Measurements from ENCODE around the gene MAP3K3. TPM values are rescaled to one million over a fixed set of nuclear protein-coding genes. Genes with fewer than 3 reads are reported as not detected.

Gene MAP3K3
- total and polyA plus RNA-seq, 2 donors (not counting 1 experiment from before 2014, with no cell fraction given) = 49.1 to 74.7 TPM

DNA sequence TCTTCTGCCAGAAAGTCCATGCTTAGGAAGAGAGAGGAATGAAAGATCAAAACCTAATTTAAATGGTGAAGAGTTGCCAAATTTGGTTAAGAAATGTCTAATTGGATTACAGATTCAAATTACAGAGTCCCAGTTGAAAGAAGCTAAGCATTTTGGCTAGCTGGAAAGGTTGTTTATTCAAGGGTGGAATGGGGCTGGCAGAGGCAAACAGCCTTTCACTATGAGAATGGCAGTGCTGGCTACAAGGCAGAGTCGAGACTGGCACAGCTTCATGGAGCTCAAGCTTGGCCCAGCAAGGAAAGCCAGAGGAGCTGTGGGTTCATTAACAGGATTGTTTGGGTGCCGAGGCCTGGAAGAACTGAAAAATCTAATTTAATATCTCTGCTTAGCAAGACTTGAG is 13.6 kb downstream of the MAP3K3 start:
- ChIA-PET POLR2A (no interaction called here), CTCF (interaction anchor here (1.0 to 2.2 kb wide), 3 partner anchors 10 to 74 kb away, joined by 3 to 6 read pairs (median 3); partner anchors contain the start of gene MAP3K3)
- Histone ChIP-seq H2AFZ (ENCODE audit: insufficient read depth, low read depth, low read length, poor library complexity, severe bottlenecking) (no peak overlapping the region), H4K20me1 (ENCODE audit: control insufficient read depth, insufficient read depth, low read length, poor library complexity, severe bottlenecking) (peaks cover 22% of the 10 kb centered on the region), H3K27ac (ENCODE audit: low read length in 2 of 2) (no peak overlapping the region), H3K4me3 (ENCODE audit: control extremely low read depth in 1 of 5, extremely low read depth in 1 of 5, insufficient read depth in 1 of 5, low read depth in 2 of 5, low read length in 4 of 5) (no peak overlapping the region), H3K9me3 (ENCODE audit: control extremely low read depth in 1 of 3, control insufficient read depth in 2 of 3, insufficient read depth in 1 of 3, low read length in 2 of 3) (no peaks in the 10 kb centered on the region), H3K4me2 (replicated peaks; ENCODE audit: low read depth, low read length, poor library complexity, severe bottlenecking) (no peak overlapping the region), H3K4me1 (ENCODE audit: control insufficient read depth in 2 of 2, insufficient read depth in 2 of 2, low read length in 2 of 2) (no peaks in the 10 kb centered on the region), H3K36me3 (replicated peaks in 1 of 2; ENCODE audit: control extremely low read depth in 1 of 2, control insufficient read depth in 1 of 2, extremely low read depth in 1 of 2, insufficient read depth in 2 of 2, low read length in 1 of 2) (peaks cover 3 to 60% of the 10 kb centered on the region in 2 experiments), H3K9ac (ENCODE audit: low read length) (no peak overlapping the region), H3K79me2 (ENCODE audit: control insufficient read depth, insufficient read depth, low read length) (peaks cover 28% of the 10 kb centered on the region), H3K27me3 (replicated peaks in 1 of 4; ENCODE audit: control extremely low read depth in 1 of 4, control insufficient read depth in 3 of 4, insufficient read depth in 4 of 4, low read length in 3 of 4) (no peaks in the 10 kb centered on the region)
- Mint-ChIP-seq H3K4me1 (peaks cover 19% of the 10 kb centered on the region), H3K9me3 (ENCODE audit: insufficient read depth) (no peaks in the 10 kb centered on the region), H3K27me3 (no peaks in the 10 kb centered on the region), H3K27ac (no peak overlapping the region), H3K4me3 (no peak overlapping the region)
- no peak for DNase-seq
- intact Hi-C loops (cut with micrococcal nuclease) = no loop called here
- 100% methylated on average over 1 of the region's 2 CpGs for WGBS (ENCODE audit: insufficient coverage)
- TF ChIP-seq, protein P1, sequence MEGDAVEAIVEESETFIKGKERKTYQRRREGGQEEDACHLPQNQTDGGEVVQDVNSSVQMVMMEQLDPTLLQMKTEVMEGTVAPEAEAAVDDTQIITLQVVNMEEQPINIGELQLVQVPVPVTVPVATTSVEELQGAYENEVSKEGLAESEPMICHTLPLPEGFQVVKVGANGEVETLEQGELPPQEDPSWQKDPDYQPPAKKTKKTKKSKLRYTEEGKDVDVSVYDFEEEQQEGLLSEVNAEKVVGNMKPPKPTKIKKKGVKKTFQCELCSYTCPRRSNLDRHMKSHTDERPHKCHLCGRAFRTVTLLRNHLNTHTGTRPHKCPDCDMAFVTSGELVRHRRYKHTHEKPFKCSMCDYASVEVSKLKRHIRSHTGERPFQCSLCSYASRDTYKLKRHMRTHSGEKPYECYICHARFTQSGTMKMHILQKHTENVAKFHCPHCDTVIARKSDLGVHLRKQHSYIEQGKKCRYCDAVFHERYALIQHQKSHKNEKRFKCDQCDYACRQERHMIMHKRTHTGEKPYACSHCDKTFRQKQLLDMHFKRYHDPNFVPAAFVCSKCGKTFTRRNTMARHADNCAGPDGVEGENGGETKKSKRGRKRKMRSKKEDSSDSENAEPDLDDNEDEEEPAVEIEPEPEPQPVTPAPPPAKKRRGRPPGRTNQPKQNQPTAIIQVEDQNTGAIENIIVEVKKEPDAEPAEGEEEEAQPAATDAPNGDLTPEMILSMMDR (IDR thresholded peaks at IDR 0.05) = no peak
- no peak for TF ChIP-seq EZH2 (IDR thresholded peaks at IDR 0.05; ENCODE audit: borderline replicate concordance, insufficient read depth, low read depth, low read length, poor library complexity, severe bottlenecking)
- no peak for ATAC-seq (ENCODE audit: low read depth)

DNA sequence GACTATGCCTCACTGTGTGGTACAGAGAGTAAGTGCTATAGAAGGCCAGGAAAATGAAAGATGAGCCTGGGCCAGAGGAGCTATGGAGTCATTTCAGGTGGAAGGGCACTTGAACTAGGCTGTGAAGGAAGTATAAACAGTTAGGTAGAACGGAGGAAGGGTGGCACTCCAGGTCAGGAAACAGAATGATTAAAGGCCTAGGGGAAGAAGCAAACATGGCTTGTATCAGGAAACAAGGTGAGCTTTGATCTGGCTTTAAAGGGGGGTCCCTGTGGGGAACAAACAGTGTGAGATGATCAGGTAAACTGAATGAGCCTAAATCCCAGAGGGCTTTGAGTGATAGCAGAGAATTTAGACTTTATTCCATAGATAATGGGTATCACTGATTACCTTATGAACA is 16.9 kb downstream of the MAP3K3 start:
- intact Hi-C loops (cut with micrococcal nuclease) = no loop called here
- H3K4me3 Mint-ChIP-seq = no peak overlapping the region
- no peak for TF ChIP-seq EZH2 (IDR thresholded peaks at IDR 0.05; ENCODE audit: borderline replicate concordance, insufficient read depth, low read depth, low read length, poor library complexity, severe bottlenecking)
- TF ChIP-seq, protein P1 (IDR thresholded peaks at IDR 0.05) = no peak
- H4K20me1 ChIP-seq (ENCODE audit: control insufficient read depth, insufficient read depth, low read length, poor library complexity, severe bottlenecking) = peaks cover 4% of the 10 kb centered on the region
- ChIA-PET CTCF (interaction anchor here (0.6 to 1.4 kb wide), 3 partner anchors 26 to 214 kb away, joined by 3 to 4 read pairs (median 3); no protein-coding TSS in a partner anchor), POLR2A (interaction anchor here (0.6 kb wide), 2 partner anchors 17 to 183 kb away, joined by 3 to 4 read pairs; partner anchors contain the start of gene MAP3K3)
- no peak overlapping the region for H3K4me3 ChIP-seq (ENCODE audit: control extremely low read depth in 1 of 5, extremely low read depth in 1 of 5, insufficient read depth in 1 of 5, low read depth in 2 of 5, low read length in 4 of 5)
- H3K9me3 Mint-ChIP-seq (ENCODE audit: insufficient read depth) = no peaks in the 10 kb centered on the region
- H2AFZ ChIP-seq (ENCODE audit: insufficient read depth, low read depth, low read length, poor library complexity, severe bottlenecking) = no peak overlapping the region
- H3K9me3 ChIP-seq (ENCODE audit: control extremely low read depth in 1 of 3, control insufficient read depth in 2 of 3, insufficient read depth in 1 of 3, low read length in 2 of 3) = no peaks in the 10 kb centered on the region
- H3K27me3 ChIP-seq (replicated peaks in 1 of 4; ENCODE audit: control extremely low read depth in 1 of 4, control insufficient read depth in 3 of 4, insufficient read depth in 4 of 4, low read length in 3 of 4) = no peaks in the 10 kb centered on the region
- no peak overlapping the region for H3K4me2 ChIP-seq (replicated peaks; ENCODE audit: low read depth, low read length, poor library complexity, severe bottlenecking)
- H3K9ac ChIP-seq (ENCODE audit: low read length) = no peak overlapping the region
- H3K79me2 ChIP-seq (ENCODE audit: control insufficient read depth, insufficient read depth, low read length) = peaks cover 10% of the 10 kb centered on the region
- no peaks in the 10 kb centered on the region for H3K27me3 Mint-ChIP-seq
- DNase-seq = no peak
- peaks cover 12% of the 10 kb centered on the region for H3K4me1 Mint-ChIP-seq
- 90% methylated on average over 1 of the region's 1 CpG for WGBS (ENCODE audit: insufficient coverage)
- peaks cover 2 to 45% of the 10 kb centered on the region in 2 experiments for H3K36me3 ChIP-seq (replicated peaks in 1 of 2; ENCODE audit: control extremely low read depth in 1 of 2, control insufficient read depth in 1 of 2, extremely low read depth in 1 of 2, insufficient read depth in 2 of 2, low read length in 1 of 2)
- ATAC-seq (ENCODE audit: low read depth) = no peak
- peaks cover 0 to 7% of the 10 kb centered on the region in 2 donors for H3K4me1 ChIP-seq (ENCODE audit: control insufficient read depth in 2 of 2, insufficient read depth in 2 of 2, low read length in 2 of 2)
- peak overlapping the region; percentile 2 for H3K27ac Mint-ChIP-seq
- H3K27ac ChIP-seq (ENCODE audit: low read length in 2 of 2) = no peak overlapping the region
